GM21619 (cell line): Measurements from ENCODE around the gene OR9A2.

Experiments used
- ATAC-seq: cut with Tn5 transposase; IDR thresholded peaks from one replicate; pipeline ENCODE4 v1.9.1; 2021; ENCODE audit not compliant: unreplicated experiment

The OR9A2 gene, protein sequence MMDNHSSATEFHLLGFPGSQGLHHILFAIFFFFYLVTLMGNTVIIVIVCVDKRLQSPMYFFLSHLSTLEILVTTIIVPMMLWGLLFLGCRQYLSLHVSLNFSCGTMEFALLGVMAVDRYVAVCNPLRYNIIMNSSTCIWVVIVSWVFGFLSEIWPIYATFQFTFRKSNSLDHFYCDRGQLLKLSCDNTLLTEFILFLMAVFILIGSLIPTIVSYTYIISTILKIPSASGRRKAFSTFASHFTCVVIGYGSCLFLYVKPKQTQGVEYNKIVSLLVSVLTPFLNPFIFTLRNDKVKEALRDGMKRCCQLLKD

DNA sequence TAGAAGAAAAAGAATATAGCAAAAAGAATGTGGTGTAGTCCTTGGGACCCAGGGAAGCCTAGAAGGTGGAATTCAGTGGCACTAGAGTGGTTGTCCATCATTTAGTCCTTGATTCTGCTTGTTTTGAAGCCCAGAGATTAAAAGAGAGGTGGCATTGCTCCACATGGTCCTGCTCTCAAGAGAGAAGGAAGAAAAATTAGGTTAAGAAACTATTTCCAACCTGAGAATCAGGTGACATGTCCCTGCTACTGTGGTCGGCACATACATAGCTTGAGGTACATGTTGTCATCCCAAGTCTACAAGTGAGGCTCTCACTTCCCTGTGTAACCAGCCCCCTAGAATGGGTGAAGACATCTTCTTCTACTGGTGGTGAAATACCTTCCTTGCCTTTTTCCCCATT lies at the start of gene OR9A2:
TSS of gene OR9A2 (minus strand) at position 101 of the 400 bp plus-strand sequence. CDS start at position 101, 0 bp downstream.
- ATAC-seq: no peak

GRCh38 chr7:143074141-143074540 lies 47.2 kb upstream of the OR9A2 start:
- ATAC-seq: no peak

GRCh38 chr7:143073556-143073955 lies 46.6 kb upstream of the OR9A2 start:
- ATAC-seq: no peak

DNA sequence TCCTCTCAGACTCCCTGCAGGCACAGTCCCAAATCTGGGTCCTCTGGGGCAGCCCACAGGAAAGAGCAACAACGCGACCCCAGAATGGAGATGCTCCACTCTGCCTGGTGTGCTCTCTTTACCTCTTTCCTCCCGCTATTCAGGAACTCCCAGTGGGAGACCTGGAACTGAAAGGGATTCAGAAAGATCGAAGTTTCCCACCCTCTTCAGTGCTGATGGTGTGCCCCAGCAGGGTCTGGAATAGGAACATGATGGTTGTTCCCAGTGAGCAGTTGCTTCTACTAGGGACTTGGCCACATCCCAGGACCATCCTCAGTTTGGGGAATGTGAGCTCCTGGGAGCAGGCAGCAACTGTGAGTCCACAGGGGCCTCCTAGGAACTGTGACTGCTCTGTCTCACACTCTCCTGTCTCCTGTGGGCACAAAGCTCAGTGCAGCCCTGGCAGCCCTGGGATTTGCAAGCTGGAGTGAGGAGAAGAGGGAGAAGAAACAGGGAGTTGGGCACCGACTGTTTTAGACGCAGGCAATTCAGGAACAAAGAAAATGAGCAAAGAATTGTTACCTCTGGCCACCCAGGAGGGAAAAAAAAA lies 43.1 kb upstream of the OR9A2 start:
- no peak for ATAC-seq

DNA sequence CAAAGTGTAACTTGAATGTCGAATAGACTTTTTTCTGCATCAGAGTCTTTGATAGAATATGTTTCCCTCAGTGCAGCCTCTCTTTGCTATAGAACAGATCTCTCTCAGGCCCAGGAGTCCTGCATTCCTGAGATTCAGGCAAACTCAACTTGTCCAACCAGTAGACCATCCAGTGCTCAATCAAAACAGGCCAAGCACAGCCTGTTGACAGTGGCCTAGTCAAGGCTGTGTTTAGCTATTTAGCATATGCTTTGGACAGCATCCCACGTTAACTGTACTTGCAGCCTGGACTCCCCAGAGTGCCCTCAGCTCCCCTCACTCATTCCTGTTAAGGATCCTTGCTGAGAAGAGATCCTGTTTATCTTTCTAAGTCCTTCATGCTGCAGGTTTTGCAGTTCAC lies 41.5 kb upstream of the OR9A2 start:
- ATAC-seq: no peak

GRCh38 chr7:143063741-143064140 lies 36.8 kb upstream of the OR9A2 start:
- no peak for ATAC-seq

DNA sequence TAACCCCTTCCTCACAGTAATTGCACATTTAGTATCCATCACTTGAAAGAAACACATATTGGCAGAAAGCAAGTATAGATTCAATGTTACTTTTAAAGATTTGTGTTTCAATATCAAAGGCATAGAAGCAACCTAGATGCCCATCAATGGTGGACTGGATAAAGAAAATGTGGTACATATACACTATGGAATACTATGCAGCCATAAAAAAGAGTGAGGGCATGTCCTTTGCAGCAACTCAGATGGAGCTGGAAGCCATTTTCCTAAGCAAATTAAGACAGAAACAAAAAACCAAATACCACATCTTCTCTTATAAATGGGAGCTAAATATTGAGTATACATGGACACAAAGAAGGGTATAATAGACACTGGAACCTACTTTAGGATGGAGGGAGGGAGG lies 28.8 kb upstream of the OR9A2 start:
- no peak for ATAC-seq

DNA sequence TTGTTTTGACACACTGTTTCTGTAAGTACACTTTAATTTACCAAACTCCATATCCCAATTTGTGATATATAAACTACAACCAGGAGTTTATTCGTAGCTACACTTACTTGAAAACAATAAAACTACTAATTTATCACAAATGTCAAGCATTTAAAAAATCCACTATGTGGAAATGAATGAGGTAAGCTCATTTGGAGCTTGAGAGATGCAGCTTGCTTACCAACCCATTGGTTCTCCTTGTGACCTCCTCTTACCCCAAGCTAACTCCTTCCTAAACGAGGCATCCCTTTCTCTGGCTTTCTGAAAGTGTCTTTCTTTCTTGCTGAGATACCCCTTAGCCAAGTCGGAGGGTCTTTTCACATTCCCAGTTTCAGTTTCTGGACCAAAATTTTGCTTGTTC lies 27.7 kb upstream of the OR9A2 start:
- no peak for ATAC-seq

DNA sequence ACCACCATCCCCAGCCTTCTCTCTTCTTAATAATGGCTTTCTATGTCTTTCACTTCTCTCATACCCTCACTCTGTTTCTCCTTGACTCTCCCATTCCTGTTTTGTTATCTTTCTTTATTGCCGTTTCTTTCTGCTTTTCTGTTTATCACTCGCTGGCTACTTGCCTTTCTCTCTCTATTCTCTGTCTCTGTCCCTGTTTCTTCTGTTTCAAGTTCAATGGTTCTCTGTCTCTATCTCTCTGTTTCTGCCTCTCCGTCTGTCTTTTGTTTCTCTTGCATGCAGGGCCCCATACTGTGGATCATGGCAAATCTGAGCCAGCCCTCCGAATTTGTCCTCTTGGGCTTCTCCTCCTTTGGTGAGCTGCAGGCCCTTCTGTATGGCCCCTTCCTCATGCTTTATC lies 25.1 kb upstream of the OR9A2 start, which contains the start of gene OR6V1:
TSS of gene OR6V1 (plus strand) at position 301 of the 400 bp plus-strand sequence. CDS start at position 301, 0 bp downstream.
- no peak for ATAC-seq

GRCh38 chr7:143050931-143051330 lies 24.0 kb upstream of the OR9A2 start:
- ATAC-seq: no peak

DNA sequence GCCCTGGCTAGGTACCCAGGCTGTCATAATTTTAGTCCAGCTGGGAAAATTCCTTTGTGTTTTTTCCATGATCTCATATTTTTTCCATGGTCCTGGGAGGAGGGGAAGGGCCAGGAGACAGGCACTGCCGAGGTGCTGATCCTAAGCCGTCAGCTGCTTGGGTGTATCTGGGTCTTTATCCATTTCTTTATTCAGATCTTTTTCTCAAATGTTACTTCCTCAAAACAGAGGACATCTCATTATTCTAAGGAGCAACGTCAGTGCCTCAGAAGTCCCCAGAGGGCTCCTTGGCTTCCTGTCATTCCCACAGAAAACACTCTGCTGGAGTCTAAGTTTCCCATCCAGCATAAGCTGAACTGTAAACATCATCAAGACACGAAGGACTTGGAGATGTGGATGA lies 22.4 kb upstream of the OR9A2 start:
- no peak for ATAC-seq

- no peak for ATAC-seq
Observed at GRCh38 chr7:143048827-143049226, 21.9 kb upstream of the OR9A2 start.

GRCh38 chr7:143047326-143047725 lies 20.4 kb upstream of the OR9A2 start:
- ATAC-seq: no peak

DNA sequence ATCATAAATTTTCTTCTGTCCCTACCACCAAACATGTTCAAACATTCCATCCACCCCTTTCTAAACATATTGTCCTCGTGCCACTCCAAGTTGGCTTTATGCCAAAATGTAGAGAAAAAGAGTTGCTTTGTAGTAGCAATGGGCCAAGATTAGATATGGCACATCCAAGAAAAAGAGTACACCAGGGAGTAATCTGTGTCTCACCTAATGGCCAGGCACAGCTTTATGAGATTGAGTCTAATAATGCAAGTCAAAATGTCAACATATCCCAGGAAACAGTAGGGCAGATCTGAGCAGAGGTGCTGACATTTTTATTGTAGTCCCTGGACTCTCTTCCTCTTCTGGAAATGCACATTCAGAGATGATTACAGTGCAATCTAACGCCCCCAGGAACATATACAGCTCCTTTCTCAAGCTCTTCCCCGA lies 19.5 kb upstream of the OR9A2 start:
- ATAC-seq: no peak

DNA sequence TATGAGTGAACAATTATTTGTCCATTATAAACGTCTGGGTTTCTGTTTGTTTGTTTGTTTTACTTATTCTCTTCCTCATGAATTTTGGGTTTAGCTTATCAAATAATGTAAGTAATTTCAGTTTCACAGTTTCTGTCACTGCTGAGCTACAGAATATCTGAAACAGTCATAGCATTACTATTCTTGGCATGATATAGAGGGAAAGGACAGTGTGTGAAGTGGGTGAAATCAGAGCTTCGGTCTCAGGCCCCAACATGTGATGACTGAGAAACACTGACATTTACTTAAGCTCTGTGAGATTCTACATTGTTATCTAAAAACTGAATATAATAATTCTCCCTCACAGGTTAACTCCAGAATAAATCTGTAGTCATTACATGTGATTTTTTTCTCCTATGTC lies 16.5 kb upstream of the OR9A2 start:
- ATAC-seq: no peak

- no peak for ATAC-seq
Observed at GRCh38 chr7:143042790-143043271, 15.9 kb upstream of the OR9A2 start.

GRCh38 chr7:143042159-143042789 lies 15.3 kb upstream of the OR9A2 start:
- no peak for ATAC-seq

DNA sequence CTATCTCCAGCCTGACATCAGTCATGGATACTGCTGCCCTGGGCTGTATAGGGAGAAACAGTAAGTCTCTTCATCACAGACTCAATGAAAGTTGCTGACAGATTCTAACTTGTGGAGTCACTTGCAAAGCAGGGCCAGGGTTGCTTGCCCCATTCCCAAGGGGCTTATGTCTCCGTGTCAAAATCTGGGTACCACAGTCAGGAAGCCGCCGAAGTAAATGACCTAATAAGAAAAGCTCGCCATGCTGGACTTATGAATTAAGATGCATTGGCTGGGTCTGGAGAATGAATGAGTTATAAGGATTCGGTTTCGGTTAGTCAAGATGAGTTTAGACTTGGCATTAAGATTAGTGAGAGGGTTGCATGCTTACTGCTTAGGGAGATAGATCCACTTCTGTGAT lies 14.4 kb upstream of the OR9A2 start:
- no peak for ATAC-seq

DNA sequence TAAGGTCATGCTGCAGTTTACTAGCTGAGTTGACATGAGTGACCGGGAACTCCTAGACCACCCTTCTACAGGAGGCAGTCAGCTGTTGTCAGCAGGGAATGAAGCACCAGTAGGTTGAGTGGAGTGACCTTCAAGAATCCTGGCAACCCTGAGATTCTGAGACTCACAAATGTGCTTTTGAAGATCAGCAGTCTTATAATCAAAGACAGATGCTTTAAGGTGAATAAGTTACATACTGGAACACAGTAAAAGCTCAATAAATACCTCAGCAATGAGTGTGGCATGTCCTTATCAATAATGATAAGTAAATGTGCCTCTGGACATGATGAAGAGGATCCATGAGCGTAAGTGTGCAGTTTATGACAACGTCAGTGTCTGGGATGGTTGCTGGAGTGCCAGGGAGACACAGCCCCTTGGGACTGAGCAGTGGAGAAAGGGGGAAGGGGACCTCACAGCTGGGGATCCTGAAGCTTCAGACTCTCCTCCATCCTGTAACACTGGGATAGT lies 13.3 kb upstream of the OR9A2 start:
- ATAC-seq: no peak

DNA sequence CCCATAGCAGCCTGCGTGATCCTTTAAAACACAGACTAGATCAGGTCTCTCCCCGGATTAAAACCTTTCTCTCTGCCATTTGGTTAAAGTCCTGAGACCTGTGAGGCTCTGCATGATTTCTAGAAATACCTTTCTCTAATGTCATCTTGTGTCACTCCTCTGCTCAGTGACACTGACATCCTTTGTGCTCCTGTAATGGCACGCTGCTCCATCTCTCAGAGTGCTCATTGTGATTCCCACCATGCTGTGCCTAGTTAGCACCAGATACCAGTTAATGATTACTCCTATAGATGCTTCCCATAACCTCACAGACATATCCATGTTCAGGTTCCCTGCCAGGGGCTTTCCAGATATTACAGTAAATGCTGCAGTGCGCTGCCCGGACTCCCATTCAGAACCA lies 11.7 kb upstream of the OR9A2 start:
- no peak for ATAC-seq

GRCh38 chr7:143027683-143028082 lies 751 bp upstream of the OR9A2 start:
- ATAC-seq: no peak

DNA sequence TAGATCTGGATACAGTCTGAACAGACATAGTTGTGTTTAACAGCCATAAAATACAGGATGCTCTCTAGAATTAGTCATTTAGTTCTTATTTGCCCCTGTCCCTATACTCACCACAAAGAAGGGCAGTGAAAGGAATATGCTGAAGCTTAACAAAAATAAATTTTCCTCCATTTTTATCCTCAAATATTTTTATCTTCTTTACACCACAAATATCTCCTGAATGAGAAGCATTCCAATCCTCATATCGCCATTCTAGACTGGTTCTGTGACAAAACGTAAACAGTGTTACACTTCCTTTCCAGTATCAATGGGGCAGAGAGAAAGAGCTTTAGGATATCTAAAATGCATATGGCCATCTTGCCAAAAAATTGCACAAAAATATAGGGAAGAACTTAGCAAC lies 1.6 kb downstream of the OR9A2 start:
- no peak for ATAC-seq
